ENCODE data around the gene ZDHHC18.
"Not testable (repeated sequence)": the region's sequence is repeated elsewhere in the genome, so short reads cannot be mapped to it uniquely, and the experiment has no call there.

DNA sequence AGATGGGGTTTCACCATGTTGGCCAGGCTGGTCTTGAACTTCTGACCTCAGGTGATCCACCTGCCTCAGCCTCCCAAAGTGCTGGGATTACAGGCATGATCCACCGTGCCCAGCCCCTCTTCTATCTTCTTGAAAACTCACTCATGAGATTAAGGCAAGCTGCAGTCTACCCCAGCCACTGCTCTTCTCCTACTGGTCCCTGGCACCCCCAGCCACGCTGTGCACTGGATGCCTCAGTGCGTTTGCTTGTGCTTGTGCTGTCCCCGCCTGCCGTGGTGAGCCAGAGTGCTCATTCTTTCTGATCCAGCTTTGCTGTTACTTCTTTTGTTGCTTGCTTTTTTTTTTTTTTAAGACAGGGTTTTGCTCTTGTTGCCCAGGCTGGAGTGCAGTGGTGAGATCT lies 11.2 kb downstream of the ZDHHC18 start:
- not testable (repeated sequence) for TF ChIP-seq EZH2 (IDR thresholded peaks at IDR 0.05); FOXP2 (optimal IDR thresholded peaks at IDR 0.05; ENCODE audit: control extremely low read depth, extremely low read length, insufficient read depth)
